ENCODE results near the gene FBXO11. TPM values are rescaled to one million over a fixed set of nuclear protein-coding genes. Genes with fewer than 3 reads are reported as not detected.

Gene FBXO11
- total and polyA plus RNA-seq, 2 of the 4 experiments (the other 2 are of a cell fraction): 27.1 to 29.6 TPM

DNA sequence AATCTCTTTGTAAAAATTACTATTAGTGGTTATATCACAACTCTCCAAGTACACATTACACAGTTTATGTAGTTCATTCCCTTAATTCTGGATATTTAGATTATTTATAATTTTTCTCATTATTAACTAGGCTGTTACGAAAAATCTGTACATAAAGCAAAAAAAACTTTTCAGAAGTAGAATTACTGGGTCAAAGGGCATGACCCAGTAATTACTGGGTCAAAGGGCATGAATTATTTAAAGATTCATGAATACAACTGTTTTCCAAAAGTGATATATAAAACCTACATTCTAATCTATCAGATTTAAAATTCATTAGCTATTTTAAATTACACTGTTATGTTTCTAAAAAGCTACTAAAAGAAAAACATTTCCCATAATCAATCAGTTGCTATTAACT, 68.0 kb downstream of the FBXO11 start:
- Histone ChIP-seq H2BK20ac (ENCODE audit: low read depth, low read length) (no peak overlapping the region), H3K27me3 (ENCODE audit: control insufficient read depth, insufficient read depth, low read length) (no peaks in the 10 kb centered on the region), H2BK5ac (ENCODE audit: low read depth, low read length, poor library complexity, severe bottlenecking) (no peak overlapping the region), H3K9me3 (ENCODE audit: control insufficient read depth, insufficient read depth, low read length) (no peaks in the 10 kb centered on the region), H3K79me1 (ENCODE audit: low read depth in 1 of 2, low read length in 2 of 2) (peaks cover 22 to 37% of the 10 kb centered on the region in 2 experiments), H2BK15ac (ENCODE audit: low read depth, low read length) (no peak overlapping the region), H3K56ac (ENCODE audit: extremely low read depth, insufficient read depth, low read length) (no peak overlapping the region), H3K4ac (ENCODE audit: low read depth, low read length) (no peak overlapping the region), H3K4me3 (ENCODE audit: insufficient read depth, low read depth, low read length) (no peak overlapping the region), H4K91ac (ENCODE audit: insufficient read depth, low read depth, low read length) (no peak overlapping the region), H2AK9ac (replicated peaks; ENCODE audit: low read depth, low read length, poor library complexity) (no peak overlapping the region), H3K27ac (ENCODE audit: insufficient read depth, low read length) (no peak overlapping the region), H3K9ac (ENCODE audit: low read depth, low read length) (no peak overlapping the region), H2AFZ (replicated peaks; ENCODE audit: low read length, poor library complexity) (no peak overlapping the region), H3K36me3 (ENCODE audit: control insufficient read depth, insufficient read depth, low read length) (peaks cover 23% of the 10 kb centered on the region), H2BK120ac (ENCODE audit: low read depth, low read length) (no peak overlapping the region), H3K14ac (replicated peaks; ENCODE audit: low read depth, low read length) (no peak overlapping the region), H3K4me1 (ENCODE audit: control insufficient read depth, insufficient read depth, low read length) (no peaks in the 10 kb centered on the region), H4K5ac (ENCODE audit: low read depth, low read length) (no peak overlapping the region), H4K20me1 (ENCODE audit: insufficient read depth, low read length) (peaks cover 22% of the 10 kb centered on the region), H3K9me1 (ENCODE audit: insufficient read depth, low read length) (0 out of 2 replicates have a peak, but pooled peaks cover 3% of the 10 kb centered on the region), H3K18ac (ENCODE audit: low read depth, low read length) (no peak overlapping the region), H4K8ac (ENCODE audit: low read depth in 2 of 2, low read length in 2 of 2) (no peak overlapping the region), H3K4me2 (ENCODE audit: low read depth, low read length) (no peak overlapping the region), H2AK5ac (ENCODE audit: low read depth, low read length) (no peak overlapping the region), H3K23ac (ENCODE audit: low read depth, low read length) (no peak overlapping the region)
- dilution Hi-C loops (cut with HindIII; ENCODE audit: low sequenced_read_pairs, unreplicated experiment): no loop called here
- DNase-seq: no peak
- intact Hi-C loops (cut with micrococcal nuclease): no loop called here
- TF ChIP-seq MAZ (IDR thresholded peaks at IDR 0.05; ENCODE audit: borderline replicate concordance, low read depth, low read length) (no peak), BHLHE40 (IDR thresholded peaks at IDR 0.05; ENCODE audit: low read depth, low read length) (no peak), MXI1 (IDR thresholded peaks at IDR 0.05; ENCODE audit: borderline replicate concordance, low read depth, low read length) (no peak), MAFK (IDR thresholded peaks at IDR 0.05; ENCODE audit: low read depth, low read length) (no peak)
- TF ChIP-seq, protein P1, sequence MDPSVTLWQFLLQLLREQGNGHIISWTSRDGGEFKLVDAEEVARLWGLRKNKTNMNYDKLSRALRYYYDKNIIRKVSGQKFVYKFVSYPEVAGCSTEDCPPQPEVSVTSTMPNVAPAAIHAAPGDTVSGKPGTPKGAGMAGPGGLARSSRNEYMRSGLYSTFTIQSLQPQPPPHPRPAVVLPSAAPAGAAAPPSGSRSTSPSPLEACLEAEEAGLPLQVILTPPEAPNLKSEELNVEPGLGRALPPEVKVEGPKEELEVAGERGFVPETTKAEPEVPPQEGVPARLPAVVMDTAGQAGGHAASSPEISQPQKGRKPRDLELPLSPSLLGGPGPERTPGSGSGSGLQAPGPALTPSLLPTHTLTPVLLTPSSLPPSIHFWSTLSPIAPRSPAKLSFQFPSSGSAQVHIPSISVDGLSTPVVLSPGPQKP (IDR thresholded peaks at IDR 0.05; ENCODE audit: borderline replicate concordance, low read depth, low read length): no peak
- no CpG with 5 or more reads among the region's 1 CpG for WGBS, 2 experiments (ENCODE audit: extremely low coverage in 2 of 2, insufficient read length in 1 of 2)
- BruUV-seq (replicated peaks): no TSS peak
- ATAC-seq (ENCODE audit: low read depth): no peak
- in situ Hi-C loops (cut with MboI; ENCODE audit: low sequenced_read_pairs): no loop called here
- ChIA-PET POLR2A (ENCODE audit: unreplicated experiment) (interaction anchor here (0.6 kb wide), 1 partner anchor 582 kb away, joined by 5 read pairs; no protein-coding TSS in a partner anchor), CTCF (no interaction called here)
